Activated T-helper 9 cell treated with anti-CD3 and anti-CD28 coated beads, Interleukin-2, amount 50 U/mL, for 16 hours (primary cell): ENCODE measurements around the gene TSPEAR.
"Not testable (repeated sequence)": the region's sequence is repeated elsewhere in the genome, so short reads cannot be mapped to it uniquely, and the experiment has no call there.

Source experiments
- DNase-seq: peaks from one replicate; pipeline ENCODE4 v3.0.0-alpha.2; 2020; ENCODE audit warnings: low read depth

TSPEAR gene

GRCh38 chr21:44684077-44684476 lies 27.3 kb downstream of the TSPEAR start:
- no peak for DNase-seq

- no peak for DNase-seq
Observed at GRCh38 chr21:44682580-44683151, 28.7 kb downstream of the TSPEAR start.

DNA sequence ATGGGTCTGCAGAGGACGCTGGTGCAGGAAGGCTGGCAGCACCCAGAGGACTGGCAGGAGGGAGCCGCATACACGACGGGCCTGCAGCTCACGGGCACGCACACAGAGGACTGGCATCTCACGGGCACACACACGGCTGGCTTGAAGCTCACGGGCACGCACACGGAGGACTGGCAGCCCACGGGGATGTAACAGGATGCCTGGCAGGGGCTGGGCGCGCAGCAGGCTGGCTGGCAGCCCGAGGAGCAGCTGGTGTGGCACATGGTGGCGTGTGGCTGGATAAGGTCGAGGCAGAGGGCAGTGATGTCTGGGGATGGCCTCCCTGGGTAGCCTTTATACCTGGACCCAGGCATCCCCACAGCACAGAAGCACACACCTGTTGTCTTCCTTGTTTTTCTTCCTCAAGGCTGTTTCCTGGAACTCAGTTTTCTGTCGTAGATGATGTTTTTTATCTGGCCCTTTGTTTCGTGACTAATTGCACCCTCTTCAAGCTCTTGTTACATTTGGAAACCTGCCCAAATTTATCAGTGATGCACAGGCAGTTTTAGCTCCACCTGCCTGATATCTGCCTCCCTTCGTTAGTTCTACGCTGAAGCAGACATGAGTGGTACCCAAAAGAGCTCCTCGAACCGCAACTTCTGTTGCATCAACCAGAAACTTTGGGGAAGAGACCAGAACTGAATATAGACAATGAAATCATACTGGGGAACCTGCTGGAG lies 29.4 kb downstream of the TSPEAR start, which contains the start of gene KRTAP12-1:
Gene KRTAP12-1, minus strand, starts transcription at position 303 of the 719 bp plus-strand sequence. Its CDS starts 40 bp downstream, at position 263.
- DNase-seq = no peak

GRCh38 chr21:44681152-44681551 lies 30.2 kb downstream of the TSPEAR start:
- DNase-seq = no peak

DNA sequence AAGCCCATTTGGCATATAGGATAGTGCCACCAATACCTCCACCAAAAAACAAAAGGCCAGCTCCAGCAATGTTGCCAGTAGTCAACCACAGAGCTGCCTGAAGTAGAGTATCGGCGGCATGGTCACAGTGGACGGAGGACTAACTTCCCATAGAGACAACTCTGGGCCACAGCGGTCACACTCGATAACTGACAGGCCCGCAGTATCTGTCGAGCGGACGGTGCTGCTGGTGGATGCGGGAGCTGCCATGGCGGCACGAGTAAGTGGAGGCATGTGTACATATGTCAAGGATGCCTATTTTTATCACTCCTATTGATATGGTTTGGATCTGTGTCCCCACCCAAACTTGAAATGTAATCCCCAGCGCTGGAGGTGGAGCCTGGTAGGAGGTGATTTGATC lies 33.5 kb downstream of the TSPEAR start:
- DNase-seq = no peak

GRCh38 chr21:44671911-44672310 lies 39.5 kb downstream of the TSPEAR start:
- no peak for DNase-seq

DNA sequence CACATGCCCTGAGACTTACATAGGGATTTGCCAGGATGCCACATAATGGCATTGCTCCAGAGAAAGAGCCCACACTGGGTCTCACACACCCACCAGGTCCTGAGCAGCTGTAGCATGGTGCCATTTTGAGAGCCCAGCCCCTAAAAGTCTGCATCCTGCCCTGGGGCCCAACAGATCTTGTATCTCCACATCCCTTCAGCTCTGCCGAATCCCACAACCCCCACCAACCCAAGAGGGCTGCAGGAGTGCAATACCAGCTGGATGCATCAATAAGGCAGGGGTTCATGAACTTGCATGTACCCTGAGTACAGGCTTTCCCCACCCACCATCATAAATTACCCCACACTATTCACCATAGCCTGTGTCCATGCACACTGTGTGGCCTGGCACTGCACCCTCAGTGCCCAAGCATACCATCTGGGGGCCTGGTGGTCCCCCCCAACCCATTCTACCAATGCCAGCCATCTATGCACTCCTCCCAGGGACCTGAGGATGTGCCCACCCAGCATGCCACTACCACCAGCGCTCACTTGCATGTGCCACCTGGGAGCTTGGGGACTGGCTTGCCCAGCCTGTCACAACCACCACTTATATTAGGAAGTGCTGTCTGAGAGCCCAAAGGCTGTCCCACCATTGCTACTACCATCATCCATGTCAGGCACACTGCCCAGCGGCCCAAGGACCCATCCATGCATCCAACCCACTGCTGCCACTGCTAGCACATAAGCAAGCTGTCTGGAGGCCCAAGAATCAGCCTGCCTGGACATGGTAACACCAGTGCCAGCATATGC lies 40.5 kb downstream of the TSPEAR start:
- DNase-seq = no peak

GRCh38 chr21:44667612-44668011 lies 43.8 kb downstream of the TSPEAR start:
- DNase-seq = no peak

GRCh38 chr21:44666401-44667320 lies 44.7 kb downstream of the TSPEAR start, which contains the start of gene KRTAP12-2:
Gene KRTAP12-2, minus strand, starts transcription at chr21:44666927. Its CDS starts 41 bp downstream, at chr21:44666886.
- DNase-seq = no peak

- no peak for DNase-seq
Observed at GRCh38 chr21:44664691-44665090, 46.7 kb downstream of the TSPEAR start.

DNA sequence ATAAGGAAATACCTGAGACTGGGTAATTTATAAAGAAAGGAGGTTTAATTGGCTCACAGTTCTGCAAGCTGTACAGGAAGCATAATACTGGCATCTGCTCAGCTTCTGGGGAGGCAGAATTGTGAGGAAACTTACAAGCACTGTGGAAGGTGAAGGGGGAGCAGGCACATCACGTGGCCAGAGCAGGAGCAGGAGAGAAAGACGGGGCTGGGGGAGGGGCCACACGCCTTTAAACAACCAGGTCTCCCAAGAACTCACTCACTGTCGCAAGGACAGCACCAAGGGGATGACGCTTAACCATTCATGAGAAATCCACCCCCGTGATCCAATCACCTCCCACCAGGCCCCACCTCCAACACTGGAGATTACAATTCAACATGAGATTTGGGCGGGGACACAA lies 49.8 kb downstream of the TSPEAR start:
- not testable (repeated sequence) for DNase-seq

DNA sequence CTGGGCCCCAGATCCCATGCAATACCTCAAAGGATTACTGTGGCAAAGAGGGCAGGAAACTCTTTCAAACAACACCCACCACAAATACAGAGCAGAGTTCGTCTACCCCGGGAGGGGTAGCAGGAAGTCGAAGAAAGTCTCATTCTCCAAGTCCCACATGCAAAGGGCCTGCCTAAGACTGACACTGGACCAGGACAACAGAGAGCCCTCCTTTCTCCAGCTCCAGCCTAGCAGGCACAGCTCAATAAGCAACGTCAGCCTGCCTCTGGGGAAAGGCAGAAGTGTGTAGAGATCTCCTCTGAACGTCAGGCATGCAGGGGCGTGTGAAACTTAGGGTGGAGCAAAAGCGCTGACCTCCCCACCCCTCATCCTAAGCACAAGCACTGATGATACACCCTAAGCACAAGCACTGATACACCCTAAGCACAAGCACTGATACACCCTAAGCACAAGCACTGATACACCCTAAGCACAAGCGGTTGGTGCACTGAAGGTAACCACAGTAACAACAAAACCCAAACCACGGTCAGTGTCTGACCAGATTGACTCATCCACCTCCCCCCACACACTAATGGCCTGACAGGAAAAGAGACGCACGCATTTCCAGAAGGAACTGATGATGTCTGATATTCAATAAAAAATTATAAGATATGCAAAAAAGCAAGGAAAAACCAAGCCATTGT lies 52.3 kb downstream of the TSPEAR start:
- no peak for DNase-seq

- no peak for DNase-seq
Observed at GRCh38 chr21:44658541-44658910, 52.8 kb downstream of the TSPEAR start.

DNA sequence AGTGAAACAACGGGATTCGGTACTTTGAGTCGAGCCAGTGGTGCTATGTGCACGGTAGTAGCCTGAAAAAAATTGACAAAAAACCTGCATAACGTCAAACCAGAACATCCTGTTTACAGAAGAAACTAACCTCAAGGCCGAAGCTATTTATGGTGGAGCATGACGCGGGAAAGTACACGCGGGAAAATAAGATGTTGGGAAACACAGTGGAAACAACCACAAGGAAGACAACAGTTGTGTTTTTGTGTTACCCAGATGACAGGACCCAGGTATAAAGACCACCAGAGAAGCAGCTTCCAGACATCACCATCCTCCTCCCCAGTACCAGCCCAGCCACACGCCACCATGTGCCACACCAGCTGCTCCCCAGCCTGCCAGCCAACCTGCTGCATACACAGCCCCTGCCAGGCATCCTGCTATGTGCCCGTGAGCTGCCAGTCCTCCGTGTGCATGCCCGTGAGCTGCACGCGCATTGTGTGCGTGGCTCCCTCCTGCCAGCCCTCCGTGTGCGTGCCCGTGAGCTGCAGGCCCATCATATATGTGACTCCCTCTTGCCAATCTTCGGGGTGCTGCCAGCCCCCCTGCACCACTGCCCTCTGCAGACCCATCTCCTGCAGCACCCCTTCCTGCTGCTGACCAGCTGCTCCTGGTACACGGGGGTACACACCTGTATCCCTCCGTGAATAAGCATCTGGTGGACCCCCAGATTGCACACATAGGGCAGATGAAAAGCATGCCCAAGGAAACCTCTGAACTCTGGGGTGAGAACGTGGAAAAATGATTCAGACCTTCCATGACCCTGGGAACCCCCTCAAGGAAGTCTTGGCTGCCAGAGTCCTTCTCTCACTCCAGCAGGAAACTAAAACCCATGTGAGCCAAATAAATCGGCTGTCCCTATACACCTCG lies 53.5 kb downstream of the TSPEAR start, which contains the start of gene KRTAP12-3:
Gene KRTAP12-3, plus strand, starts transcription at position 298 of the 906 bp plus-strand sequence. Its CDS starts 48 bp downstream, at position 346.
- DNase-seq = no peak

DNA sequence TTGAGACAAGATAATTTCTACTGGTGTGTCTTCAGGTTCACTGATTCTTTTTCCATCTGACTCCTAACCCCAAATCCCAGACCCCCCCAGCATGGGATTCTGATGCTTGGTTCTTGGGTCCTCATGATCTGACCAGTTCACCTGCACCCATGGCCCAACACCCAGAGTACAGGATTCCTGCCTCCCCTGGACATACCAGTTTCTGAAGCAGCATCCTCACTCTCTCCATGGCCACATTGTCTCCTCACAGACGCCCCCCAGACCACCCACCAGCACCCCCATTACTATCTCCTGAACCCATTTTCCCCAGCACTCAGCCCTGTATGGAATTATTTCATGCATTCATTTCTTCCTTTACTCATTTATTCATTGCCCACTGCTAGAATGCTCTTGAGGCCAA lies 54.5 kb downstream of the TSPEAR start:
- DNase-seq = no peak

DNA sequence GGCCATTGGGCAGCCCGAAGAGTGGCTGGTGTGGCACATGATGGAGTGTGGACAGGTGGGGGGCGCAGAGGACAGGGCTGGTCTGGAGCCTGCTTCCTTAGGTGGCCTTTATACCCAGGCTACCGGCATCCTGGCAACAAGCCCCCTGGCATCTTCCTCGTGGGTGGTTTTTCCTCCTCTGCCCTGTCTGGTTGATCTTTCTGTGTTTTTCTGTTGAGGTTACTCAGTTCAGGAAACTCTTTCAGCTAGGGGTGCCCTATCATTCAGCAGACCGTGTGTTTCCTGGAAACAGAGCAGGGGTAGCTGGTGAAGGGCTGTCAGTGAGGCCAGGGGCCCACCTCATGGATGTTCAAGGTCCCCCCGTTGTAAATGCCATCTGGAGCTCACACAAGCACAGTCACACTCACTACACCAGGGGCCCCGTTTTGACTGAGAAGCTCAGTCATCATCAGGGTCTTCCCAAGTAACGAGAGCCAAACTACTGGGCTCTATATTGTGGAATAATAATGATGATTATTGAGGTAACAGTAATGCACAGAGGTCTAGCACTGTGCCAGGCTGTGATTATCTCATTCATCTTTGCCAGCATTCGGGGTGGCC lies 56.7 kb downstream of the TSPEAR start, which contains the start of gene KRTAP12-4:
Gene KRTAP12-4, minus strand, starts transcription at position 84 of the 600 bp plus-strand sequence. Its CDS starts 45 bp downstream, at position 39.
- DNase-seq = no peak

DNA sequence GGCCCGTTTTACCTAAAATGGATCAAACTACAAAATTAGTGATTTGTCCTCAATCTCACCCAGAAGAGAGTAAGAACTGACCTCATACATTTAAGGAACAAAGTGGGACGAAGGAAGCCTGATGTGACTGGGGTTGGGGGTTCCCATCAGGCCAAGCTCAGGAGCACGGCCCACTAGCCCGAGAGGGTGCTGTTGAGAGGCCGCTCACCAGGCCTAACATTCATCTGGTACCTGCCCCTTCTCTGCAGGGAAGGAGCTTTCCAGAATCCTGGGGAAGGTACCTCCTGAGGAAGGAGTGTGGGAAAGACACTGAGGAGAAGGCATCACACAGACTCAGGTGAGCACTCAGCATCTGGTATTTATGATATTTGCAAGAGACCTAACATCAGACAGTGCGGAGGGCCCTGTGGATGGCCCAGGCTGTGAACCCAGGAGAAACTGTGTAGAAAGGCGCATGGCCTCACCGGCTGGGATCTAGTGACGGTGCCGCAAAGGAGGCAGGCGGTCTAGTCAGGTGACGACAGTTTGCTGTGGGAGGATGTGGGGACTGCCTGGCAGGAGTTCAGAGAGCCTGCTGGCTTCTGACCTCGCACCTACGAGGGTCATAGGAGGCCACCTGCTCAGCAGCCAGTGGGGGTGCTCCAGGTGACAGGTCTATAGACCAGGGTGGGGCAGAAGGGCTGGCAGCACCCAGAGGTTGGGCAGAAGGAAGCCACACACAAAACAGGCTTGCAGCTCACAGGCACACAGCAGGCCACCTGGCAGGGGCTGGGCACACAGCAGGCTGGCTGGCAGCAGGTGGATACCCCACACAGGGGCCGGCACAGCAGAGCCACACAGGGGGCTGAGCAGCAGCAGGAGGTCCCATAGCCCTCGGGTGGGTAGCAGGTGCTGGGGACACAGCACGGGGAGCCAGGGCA lies 57.5 kb downstream of the TSPEAR start:
- peak; percentile 18 for DNase-seq

DNA sequence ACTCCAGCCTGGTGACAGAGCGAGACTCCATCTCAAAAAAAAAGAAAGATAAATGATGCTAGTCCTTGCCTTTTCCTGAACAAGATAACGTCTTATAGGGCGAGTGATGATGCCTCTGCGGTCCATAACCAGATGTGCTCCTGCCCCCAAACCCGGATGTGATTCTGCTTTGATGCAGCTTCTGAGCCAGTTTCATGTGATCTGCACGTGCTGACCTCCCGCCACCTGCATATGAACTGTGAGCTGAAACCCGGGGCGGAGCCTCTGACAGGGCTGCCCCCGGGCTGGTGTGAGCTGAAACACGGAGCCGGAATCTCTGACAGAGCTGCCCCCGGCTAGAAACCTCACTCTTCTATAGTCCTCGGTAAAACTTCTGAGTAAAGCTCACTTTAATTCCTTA lies 58.2 kb downstream of the TSPEAR start:
- no peak for DNase-seq
